ENCODE data around the gene TBC1D17. TPM values are rescaled to one million over a fixed set of nuclear protein-coding genes. Genes with fewer than 3 reads are reported as not detected.
A peak's percentile ranks its signal among the peaks of the same experiment; 100 is the strongest.

TBC1D17 gene
- total and polyA plus RNA-seq, 2 of the 13 experiments (the other 11 are each of a cell fraction or from before 2014, with no cell fraction given) = 9.7 to 16.9 TPM

- TF ChIP-seq ATF4 (CRISPR knock-in tag; IDR thresholded peaks at IDR 0.05) = no peak
- TF ChIP-seq ZNF276 (CRISPR knock-in tag; IDR thresholded peaks at IDR 0.05; ENCODE audit: low read depth) = peak; percentile 46; the same call in 1 of the 2 replicates
- TF ChIP-seq ZNF704 (CRISPR knock-in tag; IDR thresholded peaks at IDR 0.05; ENCODE audit: borderline replicate concordance) = 0 out of 2 replicates have a peak, but pooled peaks have one; percentile 28
- TF ChIP-seq CBX1 (IDR thresholded peaks at IDR 0.05; ENCODE audit: low read depth) = no peak
- 0 out of 2 replicates have a peak, but pooled peaks have one; percentile 30 for TF ChIP-seq CERS6 (CRISPR knock-in tag; IDR thresholded peaks at IDR 0.05)
- no peak for TF ChIP-seq ZSCAN12 (CRISPR knock-in tag; IDR thresholded peaks at IDR 0.05)
- TF ChIP-seq TRIM22 (IDR thresholded peaks at IDR 0.05) = no peak
- TF ChIP-seq ZNF574 (CRISPR knock-in tag; IDR thresholded peaks at IDR 0.05) = peak; percentile 42
- peak; percentile 53; the same call in 1 of the 2 replicates for TF ChIP-seq ZSCAN31 (CRISPR knock-in tag; IDR thresholded peaks at IDR 0.05; ENCODE audit: low read depth)
- TF ChIP-seq MTA1 (CRISPR knock-in tag; IDR thresholded peaks at IDR 0.05; ENCODE audit: borderline replicate concordance) = no peak
- TF ChIP-seq ZNF484 (CRISPR knock-in tag; IDR thresholded peaks at IDR 0.05; ENCODE audit: borderline replicate concordance, low read depth) = no peak
- no peak for TF ChIP-seq ZNF101 (CRISPR knock-in tag; IDR thresholded peaks at IDR 0.05; ENCODE audit: borderline replicate concordance, low read depth)
- no peak for TF ChIP-seq ATAD3A (CRISPR knock-in tag; IDR thresholded peaks at IDR 0.05)
- TF ChIP-seq ZNF7 (CRISPR knock-in tag; IDR thresholded peaks at IDR 0.05) = no peak
- no peak for TF ChIP-seq SIN3B (IDR thresholded peaks at IDR 0.05; ENCODE audit: low read length)
- no peak; the same call in 1 of the 2 replicates for TF ChIP-seq ZNF670 (CRISPR knock-in tag; IDR thresholded peaks at IDR 0.05; ENCODE audit: borderline replicate concordance)
- TF ChIP-seq ETV6 (CRISPR knock-in tag; conservative IDR thresholded peaks at IDR 0.05) = no peak
- TF ChIP-seq EP300 (IDR thresholded peaks at IDR 0.05; ENCODE audit: low read depth in 2 of 2, low read length in 2 of 2) = peak in 1 of 2 experiments; percentile 91; a peak in 2 of 4 replicates
- no peak for TF ChIP-seq EP300 (CRISPR knock-in tag; IDR thresholded peaks at IDR 0.05; ENCODE audit: borderline replicate concordance)
Measured at GRCh38 chr19:49869484-49870308, 7.8 kb upstream of the TBC1D17 start (continued).
